Measurements from ENCODE around the gene PLEKHG5.
A peak's percentile ranks its signal among the peaks of the same experiment; 100 is the strongest.

The PLEKHG5 gene

GRCh38 chr1:6511056-6511455 lies 19.6 kb upstream of the PLEKHG5 start:
- no peak overlapping the region for H3K4me3 ChIP-seq (ENCODE audit: low read depth, low read length)

GRCh38 chr1:6510493-6510892 lies 19.0 kb upstream of the PLEKHG5 start:
- H3K4me3 ChIP-seq (ENCODE audit: low read depth, low read length), result no peak overlapping the region

DNA sequence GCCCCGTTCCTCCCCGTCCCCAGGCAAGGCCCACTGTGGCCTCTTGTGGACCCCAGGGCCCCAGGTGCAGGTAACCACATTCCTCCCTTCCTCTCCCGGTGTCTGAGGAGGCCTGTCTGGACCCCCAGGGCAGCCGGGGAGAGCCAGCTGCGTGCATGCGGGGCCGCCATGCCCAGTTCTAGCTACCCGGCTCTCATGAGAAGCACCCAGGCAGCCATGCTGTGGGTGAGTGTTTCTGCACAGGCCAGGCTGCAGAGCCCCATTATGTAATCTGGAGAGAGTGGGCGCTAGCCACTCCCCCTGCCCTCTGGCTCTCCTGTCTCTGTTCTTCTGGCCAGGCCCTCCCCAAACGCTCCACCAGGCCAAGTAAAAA lies 18.4 kb upstream of the PLEKHG5 start:
- no peak overlapping the region for H3K4me3 ChIP-seq (ENCODE audit: low read depth, low read length)

DNA sequence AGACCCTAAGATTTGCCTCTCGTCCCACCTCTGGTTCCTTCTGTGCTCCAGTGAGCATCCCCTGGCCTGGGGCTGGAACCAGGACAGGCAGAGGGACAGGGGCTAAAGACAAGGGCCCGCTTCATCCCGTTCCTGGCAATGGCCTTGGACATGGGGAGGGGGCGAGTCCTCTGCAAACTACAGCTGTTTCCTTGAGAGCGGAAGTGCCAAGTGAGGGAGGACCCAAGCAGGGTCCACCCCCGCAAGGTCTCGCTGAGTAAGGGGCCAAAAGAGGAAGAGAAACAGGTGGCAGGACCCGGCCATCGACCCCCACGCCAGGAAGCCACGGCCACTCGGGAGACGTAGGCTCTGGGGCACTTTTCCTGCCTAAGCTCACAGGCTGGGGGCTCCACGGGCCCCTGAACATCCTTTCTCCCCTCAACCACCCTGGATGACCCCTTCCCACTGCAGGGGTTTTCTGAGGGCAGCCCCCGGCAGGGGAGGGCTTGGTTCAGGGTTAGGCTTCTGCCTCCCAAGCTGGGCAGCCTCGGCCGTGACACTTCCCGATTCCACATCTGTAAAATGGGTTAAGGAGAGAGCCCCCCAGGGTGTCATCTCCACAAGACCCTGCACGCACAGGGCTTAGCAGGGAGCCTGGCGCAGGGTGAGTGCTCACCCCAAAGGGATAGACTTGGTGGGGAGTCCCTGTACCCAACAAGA lies 17.9 kb upstream of the PLEKHG5 start:
- H3K4me3 ChIP-seq (ENCODE audit: low read depth, low read length), result no peak overlapping the region

DNA sequence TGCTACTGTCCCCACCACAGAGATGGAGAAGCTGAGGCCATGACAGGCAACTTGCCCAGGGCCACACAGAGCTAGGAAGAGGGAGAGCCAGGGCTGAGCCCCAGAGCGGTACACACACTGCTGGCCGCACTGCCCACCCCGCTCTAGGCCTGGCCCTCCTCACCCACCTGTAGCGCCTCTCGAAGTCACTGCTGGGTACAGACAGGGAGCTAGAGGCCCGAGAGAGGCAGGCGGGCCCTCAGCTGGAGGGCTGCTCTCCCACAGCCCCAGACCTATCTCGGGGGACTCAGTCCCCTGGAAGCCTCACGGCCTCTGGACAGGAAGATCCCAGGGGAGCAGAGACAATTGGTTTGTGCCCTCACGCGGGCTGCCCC lies 17.3 kb upstream of the PLEKHG5 start:
- no peak overlapping the region for H3K4me3 ChIP-seq (ENCODE audit: low read depth, low read length)

GRCh38 chr1:6508154-6508815 lies 16.8 kb upstream of the PLEKHG5 start:
- H3K4me3 ChIP-seq (ENCODE audit: low read depth, low read length), result no peak overlapping the region

GRCh38 chr1:6507461-6507911 lies 16.0 kb upstream of the PLEKHG5 start:
- H3K4me3 ChIP-seq (ENCODE audit: low read depth, low read length), result no peak overlapping the region

GRCh38 chr1:6507037-6507428 lies 15.6 kb upstream of the PLEKHG5 start:
- no peak overlapping the region for H3K4me3 ChIP-seq (ENCODE audit: low read depth, low read length)

GRCh38 chr1:6506210-6507036 lies 15.0 kb upstream of the PLEKHG5 start:
- H3K4me3 ChIP-seq (ENCODE audit: low read depth, low read length), result no peak overlapping the region

DNA sequence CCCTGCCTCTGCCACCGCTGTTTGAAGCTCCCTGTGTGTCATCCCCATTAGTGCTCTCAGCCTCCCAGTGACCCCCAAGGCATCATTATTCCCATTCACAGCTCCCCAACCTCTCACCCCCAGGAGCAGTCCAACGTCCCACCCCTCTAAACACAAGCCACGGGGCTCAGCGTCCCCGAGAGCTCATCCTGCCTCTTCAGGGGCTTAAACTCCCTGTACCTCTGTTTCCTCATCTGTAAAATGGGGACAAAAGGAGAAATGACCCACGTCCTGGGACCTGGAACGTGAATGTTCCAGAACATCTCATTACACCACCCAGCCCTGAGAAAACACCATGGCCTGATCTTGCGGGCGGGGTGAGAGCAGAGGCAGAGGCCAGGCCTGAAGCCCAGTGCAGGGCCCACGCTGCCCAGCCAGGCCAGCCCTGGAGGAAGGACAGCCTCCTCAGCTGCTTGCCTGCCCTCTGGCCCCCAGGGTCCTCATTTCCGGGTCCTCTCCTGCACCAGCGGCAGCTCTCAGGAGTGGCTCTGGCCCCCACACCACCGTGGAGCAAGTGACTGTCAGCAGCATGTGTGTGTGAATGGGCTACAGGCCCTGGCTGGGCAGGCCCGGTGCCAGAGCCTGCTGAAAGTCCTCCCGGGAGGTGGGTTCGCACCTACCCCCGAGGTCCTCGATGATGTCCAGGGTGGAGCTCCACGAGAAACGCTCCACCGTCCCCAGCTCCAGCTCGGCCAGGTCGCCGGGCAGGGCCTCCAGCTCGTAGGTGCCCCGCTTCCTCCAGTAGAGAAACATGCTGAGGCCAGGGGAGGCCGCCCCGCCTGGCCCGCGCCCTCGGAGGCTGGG lies 14.1 kb upstream of the PLEKHG5 start:
- H3K4me3 ChIP-seq (ENCODE audit: low read depth, low read length), result no peak overlapping the region

GRCh38 chr1:6504887-6505286 lies 13.4 kb upstream of the PLEKHG5 start:
- H3K4me3 ChIP-seq (ENCODE audit: low read depth, low read length), result no peak overlapping the region

DNA sequence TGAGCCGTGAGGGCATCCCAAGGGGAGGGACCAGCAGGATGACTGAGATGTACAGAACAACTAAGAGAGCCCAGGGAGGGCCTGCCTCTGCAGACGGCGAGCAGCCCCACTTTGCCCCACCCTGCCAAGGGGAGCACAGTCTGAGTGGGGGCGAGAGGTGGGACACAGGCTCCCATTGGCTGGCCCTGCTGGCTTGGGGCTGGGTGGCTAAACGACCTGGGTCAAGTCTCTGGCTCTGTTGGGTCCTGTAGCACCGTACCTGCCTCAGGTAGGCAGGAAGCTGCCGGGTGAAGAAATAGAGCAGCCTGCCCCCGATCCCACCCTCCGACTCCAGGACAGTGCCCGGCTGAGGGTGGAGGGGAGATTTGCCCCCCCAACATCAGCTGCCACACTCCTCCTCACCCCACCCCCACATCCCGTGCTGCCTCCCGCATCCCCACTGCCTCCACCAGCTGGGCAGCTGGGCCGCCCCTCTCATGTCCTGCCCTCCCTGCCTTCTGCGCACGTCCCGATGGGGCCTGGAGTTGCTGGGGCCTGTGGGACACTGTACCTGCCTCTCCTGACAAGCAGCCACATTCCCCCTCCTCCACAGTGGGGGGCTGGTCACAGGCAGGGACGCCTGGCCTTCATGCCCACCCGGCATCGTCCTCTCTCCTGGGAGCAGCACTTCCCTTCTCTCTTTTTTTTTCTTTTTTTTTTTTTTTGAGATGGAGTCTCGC lies 12.6 kb upstream of the PLEKHG5 start:
- no peak overlapping the region for H3K4me3 ChIP-seq (ENCODE audit: low read depth, low read length)

- no peak overlapping the region for H3K4me3 ChIP-seq (ENCODE audit: low read depth, low read length)
Observed at GRCh38 chr1:6502000-6502891, 10.8 kb upstream of the PLEKHG5 start.

DNA sequence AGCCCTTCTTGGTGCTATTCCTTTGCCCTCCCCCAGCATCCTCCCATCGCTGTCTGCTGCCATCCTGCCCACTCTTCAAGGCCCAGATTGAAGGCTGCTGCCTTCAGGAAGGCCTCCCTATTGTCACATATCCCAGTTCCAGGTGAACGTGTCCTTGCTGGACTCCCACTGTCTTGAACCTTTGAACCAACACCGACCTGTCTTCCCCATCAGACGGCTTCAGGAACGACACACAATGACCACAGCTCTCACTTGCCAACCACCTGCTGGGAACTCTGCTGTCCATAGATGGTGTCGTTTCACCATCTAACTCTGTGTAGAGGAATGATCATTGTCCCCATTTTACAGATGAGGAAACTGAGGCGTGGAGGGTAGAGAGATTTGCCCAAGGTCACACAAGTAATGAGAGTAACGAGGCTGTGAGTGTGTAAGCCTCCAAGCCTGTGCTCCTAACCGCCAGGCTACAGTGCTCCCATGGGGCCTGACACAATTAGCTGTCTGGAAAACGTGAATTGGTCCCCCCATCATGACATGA lies 9.9 kb upstream of the PLEKHG5 start:
- no peak overlapping the region for H3K4me3 ChIP-seq (ENCODE audit: low read depth, low read length)

GRCh38 chr1:6500544-6501278 lies 9.2 kb upstream of the PLEKHG5 start:
- no peak overlapping the region for H3K4me3 ChIP-seq (ENCODE audit: low read depth, low read length)

- H3K4me3 ChIP-seq (ENCODE audit: low read depth, low read length), result no peak overlapping the region
Observed at GRCh38 chr1:6499296-6499695, 7.8 kb upstream of the PLEKHG5 start.

DNA sequence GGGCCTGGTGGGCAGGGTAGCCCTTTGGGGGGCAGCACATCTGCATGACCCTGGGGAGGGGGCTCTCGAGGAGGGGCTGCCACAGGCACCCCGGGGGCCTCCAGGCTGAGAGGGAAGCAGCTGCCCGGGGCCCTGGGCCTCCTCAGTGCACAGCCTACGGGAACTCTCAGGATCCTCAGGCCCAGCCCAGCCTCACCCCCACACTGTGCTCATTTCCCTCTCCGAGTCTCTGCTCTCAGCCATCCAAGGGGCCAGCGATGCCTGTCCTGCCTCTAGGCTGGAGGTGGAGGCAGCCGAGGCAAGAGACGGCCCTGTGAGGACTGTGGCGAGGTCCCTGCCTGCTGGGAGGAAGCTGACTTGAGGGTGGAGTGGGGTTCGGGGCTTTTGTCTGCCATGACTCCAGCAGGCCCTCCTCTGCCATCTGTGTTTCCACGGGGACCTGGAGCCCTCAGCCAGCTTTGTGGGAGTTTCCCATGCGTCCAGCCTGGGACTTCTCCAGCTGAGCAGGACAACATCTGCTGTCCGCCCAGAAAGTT lies 7.2 kb upstream of the PLEKHG5 start:
- H3K4me3 ChIP-seq (ENCODE audit: low read depth, low read length), result no peak overlapping the region

- peak overlapping the region; percentile 53 for H3K4me3 ChIP-seq (ENCODE audit: low read depth, low read length)
Observed at GRCh38 chr1:6497867-6498575, 6.6 kb upstream of the PLEKHG5 start.
